Posterior vena cava (tissue), 2 donors: ENCODE data around the gene TLR6. TPM values are rescaled to one million over a fixed set of nuclear protein-coding genes. Genes with fewer than 3 reads are reported as not detected.

Source experiments
- DNase-seq: peaks from one replicate; pipeline ENCODE4 v3.0.0-alpha.2; 2020; ENCODE audit warnings: low spot score
- intact Hi-C, 2 donors: fragments of 100-400 bp; cut with DNase I; formaldehyde crosslinking; loops; one replicate each; pipeline versions ENCODE4 v1.14.1 to v1.14.2; 2022 to 2023
- total RNA-seq, 2 donors: library from RNA; stranded (reverse); fragmentation: NEBNext Ultra II Directional; extraction: Animal tissue kit (Norgen Biotek cat#: 25700); gene quantifications; one replicate each; pipeline ENCODE4 v1.2.1, GENCODE V29; 2021
- donor health status: DM: yes; HTN: yes; CAD: no.
- donor health status: DM: yes; HTN: yes; CAD: no.

TLR6 gene
- total RNA-seq, 2 donors from 2014 or later = 4.9 to 6.0 TPM

DNA sequence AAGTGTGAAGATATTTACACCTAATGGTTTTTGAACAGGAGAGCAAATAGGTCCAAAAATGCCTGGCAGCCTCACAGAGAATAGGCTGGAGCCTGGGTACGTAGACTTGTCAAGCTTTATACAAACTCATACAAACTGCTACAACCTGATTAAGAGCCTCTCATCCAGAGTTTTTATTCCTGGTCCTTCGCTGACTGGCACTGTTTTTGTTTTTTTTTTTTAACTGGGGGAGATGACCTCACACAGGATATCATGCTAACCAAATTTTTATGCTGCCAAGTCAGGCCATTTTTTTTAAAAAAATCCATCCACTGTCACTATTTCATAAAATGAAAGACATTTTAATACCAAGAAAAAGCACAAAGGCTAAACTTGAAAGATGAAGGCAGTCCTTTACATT, 12.9 kb upstream of the TLR6 start:
- DNase-seq = no peak

GRCh38 chr4:38868059-38868960, 11.7 kb upstream of the TLR6 start:
- intact Hi-C loops = no loop called here
- DNase-seq = peak; percentile 85

More for the DNA sequence above, 12.9 kb upstream of the TLR6 start:
- intact Hi-C loops = no loop called here

GRCh38 chr4:38867478-38868058, 11.0 kb upstream of the TLR6 start, which contains the start of gene FAM114A1:
TSS of gene FAM114A1 (plus strand) at chr4:38867806. CDS start at chr4:38878079, 10,273 bp downstream.
- intact Hi-C loops = no loop called here

GRCh38 chr4:38866973-38867477, 10.4 kb upstream of the TLR6 start:
- intact Hi-C loops = no loop called here
- DNase-seq = no peak

More at GRCh38 chr4:38867478-38868058, 11.0 kb upstream of the TLR6 start, which contains the start of gene FAM114A1:
- peak; percentile 95 for DNase-seq

GRCh38 chr4:38865445-38865844, 8.8 kb upstream of the TLR6 start:
- DNase-seq = no peak
- intact Hi-C loops = no loop called here

- DNase-seq = no peak
- intact Hi-C loops = no loop called here
Measured at GRCh38 chr4:38861791-38862190, 5.2 kb upstream of the TLR6 start.

- DNase-seq = no peak
- intact Hi-C loops = no loop called here
Measured at GRCh38 chr4:38860788-38861424, 4.3 kb upstream of the TLR6 start.

DNA sequence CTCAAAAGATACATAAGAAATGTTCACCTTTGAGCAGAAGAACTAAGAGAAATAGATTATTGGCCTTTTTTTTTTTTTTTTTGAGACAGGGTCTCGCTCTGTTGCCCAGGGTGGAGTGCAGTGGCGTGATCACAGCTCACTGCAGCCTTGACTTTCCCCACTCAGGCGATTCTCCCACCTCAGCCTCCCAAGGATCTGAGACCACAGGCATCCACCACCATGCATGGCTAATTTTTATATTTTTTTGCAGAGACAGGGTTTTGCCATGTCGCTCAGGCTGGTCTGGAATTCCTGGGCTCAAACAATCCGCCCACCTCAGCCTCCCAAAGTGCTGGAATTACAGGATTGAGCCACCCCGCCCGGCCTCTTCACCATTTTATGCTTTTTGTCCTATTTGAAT, 2.9 kb upstream of the TLR6 start:
- DNase-seq = no peak
- intact Hi-C loops = no loop called here

- intact Hi-C loops = no loop called here
- no peak for DNase-seq
Measured at GRCh38 chr4:38858097-38858420, 1.4 kb upstream of the TLR6 start.

- DNase-seq = no peak
- intact Hi-C loops = no loop called here
Measured at GRCh38 chr4:38857354-38858096, 908 bp upstream of the TLR6 start.

DNA sequence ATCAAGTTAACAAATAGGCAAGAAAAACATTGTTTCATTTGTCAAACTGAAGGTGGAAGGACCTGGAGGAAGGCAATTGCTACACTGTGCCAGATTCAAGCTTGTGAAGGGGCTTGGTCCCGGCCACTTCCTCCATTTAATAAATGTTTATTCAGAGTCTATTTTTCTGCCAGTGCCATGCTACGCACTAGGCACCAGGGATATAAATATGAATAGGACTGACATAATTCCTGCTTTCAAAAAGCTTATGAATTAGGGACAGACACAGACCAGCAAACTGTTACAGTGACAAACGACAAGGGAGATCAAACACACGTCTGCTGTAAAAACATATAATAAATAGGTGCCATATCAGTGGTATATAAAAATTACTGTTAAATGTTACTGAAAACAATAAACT, 571 bp downstream of the TLR6 start:
- intact Hi-C loops = no loop called here
- no peak for DNase-seq

GRCh38 chr4:38855466-38855865, 1.2 kb downstream of the TLR6 start:
- intact Hi-C loops = no loop called here
- no peak for DNase-seq

DNA sequence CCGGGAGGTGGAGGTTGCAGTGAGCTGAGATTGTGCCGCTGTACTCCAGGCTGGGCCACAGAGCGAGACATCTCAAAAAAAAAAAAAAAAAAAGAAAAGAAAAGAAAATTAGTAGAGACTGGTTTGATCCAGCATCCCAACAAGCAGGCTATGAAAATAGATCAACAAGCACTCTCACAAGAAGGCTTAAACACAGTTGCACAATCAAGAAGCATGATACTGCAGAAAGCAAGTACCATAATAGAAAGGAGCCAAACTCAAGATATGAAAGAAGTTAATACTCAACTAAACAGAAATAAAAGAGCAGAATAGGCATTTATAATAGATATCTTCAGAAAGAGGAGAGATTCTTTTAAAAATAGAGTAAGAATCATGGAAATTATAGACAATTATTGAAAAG, 10.6 kb downstream of the TLR6 start:
- intact Hi-C loops = no loop called here
- DNase-seq = no peak

GRCh38 chr4:38842994-38843393, 13.6 kb downstream of the TLR6 start:
- no peak for DNase-seq
- intact Hi-C loops = no loop called here

DNA sequence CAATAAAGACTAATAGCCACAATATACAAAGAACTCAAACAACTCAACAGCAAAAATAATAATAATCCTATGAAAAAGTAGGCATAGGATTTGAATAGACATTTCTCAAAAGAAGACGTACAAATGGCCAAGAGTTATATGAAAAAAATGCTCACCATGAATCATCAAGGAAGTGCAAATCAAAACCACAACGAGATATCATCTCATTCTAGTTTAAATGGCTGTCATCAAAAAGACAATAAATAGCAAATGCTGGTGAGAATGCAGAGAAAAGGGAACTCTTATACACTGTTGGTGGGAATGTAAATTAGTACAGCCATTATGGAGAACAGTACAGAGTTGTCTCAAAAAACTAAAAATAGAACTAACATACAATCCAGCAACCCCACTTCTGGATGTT, 18.8 kb downstream of the TLR6 start:
- intact Hi-C loops = no loop called here
- no peak for DNase-seq

- no peak for DNase-seq
- intact Hi-C loops = no loop called here
Measured at GRCh38 chr4:38837334-38837733, 19.3 kb downstream of the TLR6 start.

DNA sequence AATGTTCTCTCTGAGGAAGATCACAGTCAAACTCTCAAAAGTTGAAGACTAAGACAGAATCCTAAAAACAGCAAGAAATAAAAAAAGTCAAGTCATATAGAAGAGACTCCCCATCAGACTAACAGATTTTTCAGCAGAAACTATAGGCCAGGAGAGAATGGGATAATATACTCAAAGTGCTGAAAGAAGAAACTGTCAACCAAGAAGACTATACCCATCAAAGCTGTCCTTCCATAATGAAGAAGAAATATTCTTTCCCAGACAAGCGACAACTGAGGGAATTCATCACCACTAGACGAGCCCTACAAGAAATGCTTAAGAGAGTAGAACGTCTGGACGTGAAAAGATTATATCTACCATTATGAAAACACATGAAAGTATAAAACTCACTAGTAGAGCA, 22.0 kb downstream of the TLR6 start:
- intact Hi-C loops = no loop called here
- no peak for DNase-seq

DNA sequence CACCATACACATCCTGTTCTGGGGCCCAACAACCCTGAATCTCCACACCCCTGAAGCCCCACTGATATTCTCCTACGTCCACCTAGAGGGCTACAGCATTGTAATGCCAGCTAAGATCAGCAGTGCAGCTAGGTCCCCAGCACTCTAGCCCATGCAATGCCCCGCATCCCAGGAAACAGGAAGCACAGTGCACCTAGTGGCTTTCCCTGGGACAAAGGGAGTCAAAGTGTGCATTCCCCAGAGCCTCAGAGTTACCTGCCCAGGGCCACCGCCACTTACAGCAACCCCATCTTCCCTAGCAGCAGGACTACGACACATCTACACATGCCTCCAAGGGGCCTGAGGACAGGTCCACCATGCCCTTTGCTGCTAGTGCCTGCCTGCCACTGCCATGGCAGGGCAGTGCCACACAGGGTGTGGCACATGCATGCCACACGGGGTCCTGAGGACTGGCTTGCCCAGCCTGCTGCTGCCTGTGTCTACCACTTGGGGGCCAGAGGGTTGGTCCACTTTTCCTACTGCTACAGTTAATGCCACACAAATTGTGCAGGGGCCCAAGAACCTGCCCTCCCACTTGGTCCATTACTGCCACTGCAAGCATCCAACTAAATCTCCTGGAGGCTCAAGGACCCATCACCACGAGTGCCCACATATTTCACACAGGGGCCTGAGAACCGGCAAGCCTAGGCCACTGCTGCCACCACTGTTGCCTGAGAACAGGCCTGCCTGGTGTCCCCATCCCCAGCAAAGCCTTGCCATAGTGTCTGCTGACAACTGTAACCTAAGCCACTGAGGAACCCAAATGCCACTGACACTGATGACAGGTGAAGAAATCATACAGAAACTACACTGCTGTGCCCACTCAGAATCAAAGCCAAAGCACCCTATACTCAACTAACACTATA, 23.7 kb downstream of the TLR6 start:
- intact Hi-C loops = no loop called here
- no peak for DNase-seq

- intact Hi-C loops = no loop called here
Measured at GRCh38 chr4:38832206-38832605, 24.4 kb downstream of the TLR6 start.

More at GRCh38 chr4:38832206-38832605, 24.4 kb downstream of the TLR6 start:
- no peak for DNase-seq
